Measurements from ENCODE around the gene S100A10.

S100A10 gene

GRCh38 chr1:152013664-152014237 lies 20.1 kb upstream of the S100A10 start:
- no peak for DNase-seq (ENCODE audit: low read depth)

GRCh38 chr1:152009691-152010090 lies 16.0 kb upstream of the S100A10 start:
- no peak for DNase-seq (ENCODE audit: low read depth)

- DNase-seq (ENCODE audit: low read depth): no peak
Measured at GRCh38 chr1:152007047-152007446, 13.4 kb upstream of the S100A10 start.

DNA sequence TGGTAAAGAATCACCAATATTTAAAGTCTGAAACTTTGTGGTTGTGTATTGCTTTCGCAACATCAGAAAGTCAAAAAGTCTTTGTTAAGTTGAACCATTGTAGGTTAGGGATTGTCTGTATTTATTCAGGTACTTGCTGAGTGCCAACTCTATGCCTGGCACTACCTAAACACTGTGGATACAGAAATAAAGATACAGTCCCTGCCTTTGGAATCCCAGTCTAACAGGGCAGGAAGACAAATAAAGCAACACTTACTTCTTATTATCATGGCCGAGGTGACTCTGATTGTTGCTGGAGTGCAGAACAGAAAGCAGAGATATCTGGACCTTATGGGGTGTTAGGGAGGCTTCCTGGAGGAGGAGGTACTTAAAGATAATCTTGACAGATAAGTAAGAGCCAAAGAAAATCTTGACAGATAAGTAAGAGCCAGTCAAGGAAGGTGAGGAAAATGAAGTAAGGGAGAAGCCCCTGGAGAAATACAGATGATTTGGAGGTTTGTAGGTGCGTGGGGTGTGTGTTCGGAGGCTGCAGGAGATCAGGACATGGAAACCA lies 11.8 kb upstream of the S100A10 start:
- no peak for DNase-seq (ENCODE audit: low read depth)

DNA sequence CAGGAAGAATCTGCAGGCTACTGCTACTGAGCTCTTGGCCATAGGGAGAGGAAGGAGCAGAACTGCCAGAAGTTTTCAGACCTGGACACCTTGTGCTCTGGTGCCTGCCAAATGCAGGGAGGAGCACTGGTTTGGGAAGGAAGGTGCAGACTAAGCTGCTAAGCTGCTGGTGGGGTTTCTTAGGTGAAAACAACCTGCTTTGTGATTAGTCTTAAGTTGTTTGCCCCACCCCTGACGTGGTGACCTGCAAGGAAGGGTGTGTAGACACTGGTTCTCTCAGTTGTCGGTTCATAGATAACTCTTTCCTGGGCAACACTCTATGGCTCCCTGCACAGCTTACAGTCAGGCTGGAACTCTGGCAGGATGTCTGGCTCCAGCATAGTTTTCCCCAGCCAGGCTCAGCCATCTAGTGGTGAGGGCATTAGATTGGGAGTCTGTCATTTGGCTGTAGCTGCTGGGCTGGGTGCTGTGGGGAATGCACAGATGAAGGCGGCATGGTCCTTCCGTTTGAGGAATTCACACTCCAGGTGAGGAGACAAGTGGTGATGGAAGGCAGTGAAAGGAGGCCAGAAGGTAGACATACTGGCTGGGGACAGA lies 10.3 kb upstream of the S100A10 start:
- DNase-seq (ENCODE audit: low read depth): no peak

GRCh38 chr1:152002960-152003359 lies 9.3 kb upstream of the S100A10 start:
- DNase-seq (ENCODE audit: low read depth): no peak

GRCh38 chr1:152001631-152002584 lies 8.2 kb upstream of the S100A10 start:
- DNase-seq (ENCODE audit: low read depth): peak; percentile 41

DNA sequence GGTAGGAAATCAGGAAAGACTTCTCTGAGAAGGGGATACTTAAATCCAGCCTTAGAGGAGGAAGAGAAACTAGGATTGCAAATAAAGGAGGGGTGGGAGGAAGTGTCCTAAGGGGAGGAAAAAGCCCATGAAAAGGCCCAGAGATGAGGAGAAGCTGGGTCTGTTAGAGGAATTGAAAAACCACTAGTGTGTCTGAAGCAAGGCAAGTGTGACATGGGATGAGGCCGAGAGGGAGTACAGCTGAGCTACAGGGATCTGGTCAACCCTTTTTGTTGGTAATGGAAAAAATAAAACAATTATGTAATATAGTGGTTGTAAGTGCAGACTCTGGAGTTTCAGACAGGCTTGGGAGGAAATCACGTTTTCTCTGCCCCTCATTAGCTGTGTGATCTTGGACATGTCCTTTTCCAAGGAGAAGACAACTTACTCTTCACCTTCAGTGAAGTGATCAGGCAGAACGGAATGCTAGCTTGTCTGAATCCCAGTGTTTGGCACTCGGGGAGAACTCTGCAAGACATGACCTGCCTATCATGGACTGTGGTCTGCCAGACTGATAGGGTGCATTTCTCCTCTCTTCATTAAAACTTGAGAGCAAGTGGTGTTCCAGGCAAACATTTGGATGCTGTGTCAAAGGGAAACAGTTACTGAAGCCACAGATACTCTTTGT lies 7.4 kb upstream of the S100A10 start:
- DNase-seq (ENCODE audit: low read depth): no peak

DNA sequence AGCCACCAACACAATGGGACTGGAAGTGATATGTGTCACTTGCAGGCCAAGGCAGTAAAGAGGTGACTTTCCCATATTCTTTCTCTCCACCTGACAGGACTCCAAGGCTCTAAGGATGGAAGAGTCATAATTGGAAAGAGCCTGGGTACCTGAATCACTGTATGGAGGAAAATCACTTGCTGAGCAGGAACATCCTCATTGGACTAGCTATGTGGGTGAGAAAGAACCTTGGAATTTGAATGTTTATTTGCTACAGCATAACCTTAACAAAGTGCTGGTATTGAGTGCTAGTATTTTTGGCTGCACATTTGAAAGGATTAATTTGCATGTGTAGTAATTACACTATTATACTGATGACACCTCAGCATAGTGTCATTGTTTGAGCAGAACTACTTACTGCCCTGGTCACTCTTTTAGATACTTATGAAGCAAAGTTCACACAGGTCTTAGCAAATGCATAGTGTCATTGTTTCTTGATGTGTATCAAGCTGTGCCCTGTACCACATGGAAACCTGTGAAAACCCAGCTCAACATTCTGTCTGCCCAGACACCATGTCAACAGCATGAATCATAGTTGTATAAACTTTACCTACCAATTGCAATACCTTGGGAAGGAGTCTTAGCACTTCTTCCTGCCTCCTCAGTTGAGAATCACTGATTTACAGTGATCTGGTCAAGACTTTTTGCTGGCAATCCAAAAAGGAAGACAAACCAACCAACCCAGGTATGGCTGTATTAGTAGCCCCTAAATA lies 5.1 kb upstream of the S100A10 start:
- no peak for DNase-seq (ENCODE audit: low read depth)

GRCh38 chr1:151997284-151997570 lies 3.6 kb upstream of the S100A10 start:
- no peak for DNase-seq (ENCODE audit: low read depth)

GRCh38 chr1:151995774-151996173 lies 2.1 kb upstream of the S100A10 start:
- no peak for DNase-seq (ENCODE audit: low read depth)

DNA sequence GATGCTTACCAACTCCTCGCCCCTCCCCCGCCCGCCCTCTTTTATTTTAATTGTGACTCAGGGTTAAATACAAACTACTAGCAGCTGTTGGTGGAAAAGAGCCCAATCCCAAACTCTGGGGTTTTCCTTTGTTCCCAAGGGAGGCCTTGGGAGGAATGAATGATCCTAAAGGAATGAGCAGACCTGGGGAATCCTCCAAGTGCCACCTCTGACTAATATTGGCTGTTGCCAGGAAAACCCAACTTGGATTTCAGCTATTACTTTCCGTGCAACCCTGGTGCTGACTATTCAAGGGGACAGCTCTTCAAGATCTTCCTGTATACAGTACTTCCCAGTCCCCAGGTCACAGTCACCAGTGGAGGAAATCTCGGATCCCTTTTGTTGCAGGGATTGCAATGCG lies 1.3 kb upstream of the S100A10 start:
- no peak for DNase-seq (ENCODE audit: low read depth)

GRCh38 chr1:151993084-151993733 lies 450 bp downstream of the S100A10 start:
- DNase-seq (ENCODE audit: low read depth): no peak

GRCh38 chr1:151992303-151993083 lies 1.2 kb downstream of the S100A10 start:
- DNase-seq (ENCODE audit: low read depth): peak; percentile 17

DNA sequence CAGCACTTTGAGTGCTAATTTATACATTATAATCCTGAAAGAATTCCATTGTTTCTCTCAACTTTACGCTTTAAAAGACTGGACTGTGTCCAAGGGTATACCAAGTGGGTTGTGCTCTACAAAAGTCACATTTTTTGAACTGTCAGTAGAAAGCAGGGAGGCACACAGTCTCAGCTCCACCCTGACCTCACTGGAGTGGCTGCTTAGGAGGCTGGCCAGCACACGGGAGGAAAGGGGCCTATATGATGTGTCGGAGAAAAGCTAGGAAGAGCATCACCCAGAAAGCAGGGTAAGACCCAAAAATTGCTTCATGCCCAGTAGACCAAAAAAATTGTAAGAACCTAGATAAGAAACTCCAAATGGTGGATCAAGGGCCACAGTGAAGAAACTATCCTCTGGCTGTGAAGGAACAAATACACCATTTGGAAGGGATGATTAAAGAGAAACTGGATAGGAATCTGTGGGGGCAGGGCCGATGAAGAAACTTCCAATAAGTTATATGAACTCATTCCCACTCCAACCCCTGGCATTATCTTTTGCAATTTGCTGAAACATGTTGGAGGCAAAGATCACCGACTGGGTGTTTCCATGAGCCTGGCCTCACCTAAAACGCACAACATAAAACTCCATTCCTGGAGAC lies 1.9 kb downstream of the S100A10 start:
- no peak for DNase-seq (ENCODE audit: low read depth)

DNA sequence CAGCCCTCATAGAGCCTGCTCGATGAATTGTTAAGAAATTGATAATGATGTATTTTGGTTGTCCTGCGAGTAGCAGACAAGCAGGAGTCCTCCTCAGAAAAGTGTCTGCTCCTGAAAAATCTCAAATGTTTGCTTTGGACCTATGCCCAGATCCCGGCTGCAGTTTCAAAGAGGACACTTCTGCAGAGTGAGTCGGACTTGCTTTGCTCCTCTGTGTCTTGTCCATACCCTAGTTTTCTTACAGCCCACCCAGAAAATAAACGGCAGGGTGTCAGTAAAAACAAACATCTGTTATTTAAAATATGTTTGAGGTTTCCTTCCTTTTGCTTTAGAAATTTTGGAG lies 2.8 kb downstream of the S100A10 start:
- no peak for DNase-seq (ENCODE audit: low read depth)

DNA sequence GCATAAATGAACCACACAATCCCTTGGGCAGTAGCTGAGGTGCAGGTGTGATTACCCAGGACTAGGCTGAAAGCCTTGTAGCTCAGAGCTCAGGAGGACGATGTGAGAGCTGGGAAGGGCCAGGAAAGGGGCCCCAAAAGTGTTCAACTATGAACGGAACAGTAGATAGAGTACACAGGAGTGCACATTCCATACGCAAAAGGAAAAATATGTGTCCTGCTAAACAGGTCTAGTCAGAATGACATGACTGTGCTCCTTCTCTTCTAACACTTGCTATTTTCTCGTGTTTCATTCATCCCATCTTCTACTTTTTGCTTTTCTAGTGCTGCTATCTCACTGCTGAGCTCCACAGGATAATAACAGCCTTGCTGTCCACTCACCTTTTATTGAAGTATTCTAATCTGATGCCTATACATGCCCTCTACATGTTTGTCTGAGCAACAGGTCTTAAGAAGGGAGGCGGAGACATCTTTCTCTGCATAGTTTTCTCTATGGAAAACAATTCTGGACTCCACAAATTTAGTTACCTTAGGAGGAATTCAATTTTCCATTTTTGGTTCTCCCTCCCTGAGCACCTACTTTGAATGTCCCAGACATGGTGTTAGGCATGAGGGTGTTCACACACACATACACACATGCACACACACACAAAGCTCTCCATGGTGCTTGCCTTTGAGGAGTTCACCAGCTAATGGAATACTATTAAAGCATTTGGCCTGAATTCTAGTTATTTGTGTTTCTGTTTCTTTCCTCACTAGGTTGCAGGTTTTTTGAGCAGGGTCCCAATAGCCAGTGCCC lies 3.4 kb downstream of the S100A10 start:
- no peak for DNase-seq (ENCODE audit: low read depth)

DNA sequence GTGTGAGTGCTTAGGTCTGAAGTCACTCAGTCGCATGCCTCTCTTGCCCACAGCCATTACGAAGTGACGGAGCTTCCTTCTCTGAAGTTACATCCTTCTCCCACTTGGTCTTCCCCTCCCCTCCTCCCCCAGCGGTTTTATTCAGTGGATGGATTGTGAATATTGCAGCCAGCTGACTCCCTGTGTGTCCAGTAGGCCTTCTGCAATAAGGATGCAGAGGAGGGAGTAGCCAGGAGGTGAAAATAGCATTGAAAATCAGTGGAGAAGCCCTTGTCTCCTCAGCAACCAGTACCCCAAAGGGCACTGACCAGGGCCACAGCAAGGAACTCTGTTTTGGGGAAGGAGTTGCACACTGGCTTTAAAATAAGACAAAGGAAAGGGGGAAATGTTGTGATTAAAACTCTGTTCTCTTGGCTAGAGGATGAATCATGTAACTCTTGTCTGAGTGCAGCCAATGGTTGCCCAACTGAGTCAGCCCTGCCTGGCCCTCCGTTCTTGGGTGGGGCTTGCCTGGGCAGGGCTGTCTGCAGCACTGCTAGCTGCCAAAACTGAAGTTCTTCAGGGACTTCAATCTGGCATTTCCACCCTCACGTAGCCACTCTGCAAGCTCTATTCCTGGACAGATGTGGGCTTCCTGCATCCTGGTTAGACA lies 4.3 kb downstream of the S100A10 start:
- DNase-seq (ENCODE audit: low read depth): peak; percentile 32
